Measurements from ENCODE around the gene EEF2. TPM values are rescaled to one million over a fixed set of nuclear protein-coding genes. Genes with fewer than 3 reads are reported as not detected.

EEF2 gene
- total RNA-seq, 4 donors from 2014 or later: 936 to 2,469 (median 1,635) TPM

DNA sequence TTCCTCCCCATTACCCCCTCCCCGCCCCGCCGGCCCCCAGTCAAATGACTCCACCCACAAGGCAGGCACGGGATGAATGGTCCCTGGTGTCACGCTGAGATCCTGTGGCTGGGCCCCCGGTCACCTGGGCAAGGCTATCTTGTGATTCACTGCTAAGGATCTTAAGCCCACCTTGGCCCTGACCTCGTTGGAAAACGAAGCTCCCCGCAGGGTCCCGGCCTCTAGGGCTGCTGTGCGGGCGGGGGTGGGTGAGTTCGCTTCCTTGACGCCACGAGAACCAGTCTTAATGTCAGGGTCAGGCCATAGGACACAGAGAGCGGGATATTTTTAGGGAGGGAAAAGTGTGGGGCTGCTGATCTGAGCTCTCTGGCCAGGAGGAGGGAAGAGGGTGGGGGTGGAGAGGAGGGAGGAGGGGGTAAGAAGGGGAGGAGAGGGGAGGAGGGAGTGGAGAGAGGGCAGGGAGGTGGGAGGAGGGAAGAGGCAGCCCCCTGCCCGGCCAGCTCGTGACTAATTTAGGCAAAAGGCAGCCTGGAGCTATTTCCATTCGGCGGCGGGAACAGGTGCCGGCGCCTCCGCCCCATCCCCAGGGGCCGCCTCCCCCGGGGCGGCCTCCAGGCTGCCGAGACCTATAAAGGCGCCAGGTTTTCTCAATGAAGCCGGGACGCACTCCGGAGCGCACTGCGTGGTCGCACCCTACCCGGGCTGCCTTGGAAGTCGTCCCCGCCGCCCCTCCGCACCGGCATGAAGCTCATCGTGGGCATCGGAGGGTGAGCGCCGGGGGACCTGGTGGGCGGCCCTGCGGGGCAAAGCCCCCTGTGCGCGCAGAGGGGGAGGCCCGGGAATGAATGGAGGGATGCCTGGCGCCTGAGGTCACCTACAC, 52.1 kb downstream of the EEF2 start, which contains the start of gene NMRK2:
Gene NMRK2, plus strand, starts transcription at position 139 of the 880 bp plus-strand sequence. Its CDS starts 603 bp downstream, at position 742.
- intact Hi-C loops (cut with DNase I; ENCODE audit: low total_unique reads): no loop called here
- H3K27me3 ChIP-seq: peaks cover 0 to 4% of the 10 kb centered on the region in 2 donors
- H3K4me3 ChIP-seq: no peak within 1 kb of the TSS
- no peaks in the 10 kb centered on the region for H3K36me3 ChIP-seq
- no peaks in the 10 kb centered on the region for H3K4me1 ChIP-seq
- no peaks in the 10 kb centered on the region for H3K9me3 ChIP-seq
- H3K27ac ChIP-seq: no peak within 1 kb of the TSS
- TF ChIP-seq, protein P1, sequence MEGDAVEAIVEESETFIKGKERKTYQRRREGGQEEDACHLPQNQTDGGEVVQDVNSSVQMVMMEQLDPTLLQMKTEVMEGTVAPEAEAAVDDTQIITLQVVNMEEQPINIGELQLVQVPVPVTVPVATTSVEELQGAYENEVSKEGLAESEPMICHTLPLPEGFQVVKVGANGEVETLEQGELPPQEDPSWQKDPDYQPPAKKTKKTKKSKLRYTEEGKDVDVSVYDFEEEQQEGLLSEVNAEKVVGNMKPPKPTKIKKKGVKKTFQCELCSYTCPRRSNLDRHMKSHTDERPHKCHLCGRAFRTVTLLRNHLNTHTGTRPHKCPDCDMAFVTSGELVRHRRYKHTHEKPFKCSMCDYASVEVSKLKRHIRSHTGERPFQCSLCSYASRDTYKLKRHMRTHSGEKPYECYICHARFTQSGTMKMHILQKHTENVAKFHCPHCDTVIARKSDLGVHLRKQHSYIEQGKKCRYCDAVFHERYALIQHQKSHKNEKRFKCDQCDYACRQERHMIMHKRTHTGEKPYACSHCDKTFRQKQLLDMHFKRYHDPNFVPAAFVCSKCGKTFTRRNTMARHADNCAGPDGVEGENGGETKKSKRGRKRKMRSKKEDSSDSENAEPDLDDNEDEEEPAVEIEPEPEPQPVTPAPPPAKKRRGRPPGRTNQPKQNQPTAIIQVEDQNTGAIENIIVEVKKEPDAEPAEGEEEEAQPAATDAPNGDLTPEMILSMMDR (IDR thresholded peaks at IDR 0.05): no peak
- no peak for TF ChIP-seq POLR2A (IDR thresholded peaks at IDR 0.05)
- DNase-seq: no peak

DNA sequence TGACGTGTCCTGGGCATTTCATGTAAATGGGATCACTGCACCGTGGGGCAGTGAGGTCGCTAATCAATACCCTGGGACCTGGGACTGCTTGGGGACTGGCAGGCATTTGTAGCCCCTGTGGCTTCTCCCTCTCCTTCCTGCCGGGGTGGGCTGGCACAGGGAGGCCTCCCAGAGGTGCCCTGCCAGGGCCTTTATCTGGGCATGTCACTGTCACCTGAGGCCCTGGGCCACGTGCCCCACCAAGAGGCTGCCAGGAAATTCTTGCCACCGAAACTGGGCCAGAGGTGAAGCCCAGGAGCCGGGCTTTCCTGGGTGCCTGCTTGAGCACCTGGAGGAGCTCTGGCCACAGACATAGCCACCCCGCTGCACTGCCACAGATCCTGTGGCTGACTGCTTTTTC, 54.2 kb downstream of the EEF2 start:
- no peaks in the 10 kb centered on the region for H3K9me3 ChIP-seq
- TF ChIP-seq, protein P1 (IDR thresholded peaks at IDR 0.05): no peak
- TF ChIP-seq POLR2A (IDR thresholded peaks at IDR 0.05): no peak
- no peaks in the 10 kb centered on the region for H3K36me3 ChIP-seq
- peaks cover 0 to 4% of the 10 kb centered on the region in 2 donors for H3K27me3 ChIP-seq
- H3K4me3 ChIP-seq: no peak overlapping the region
- no peaks in the 10 kb centered on the region for H3K4me1 ChIP-seq
- intact Hi-C loops (cut with DNase I; ENCODE audit: low total_unique reads): no loop called here
- DNase-seq: no peak
- H3K27ac ChIP-seq: no peak overlapping the region

MicroRNAs encoded within 50 kb of the gene (microRNA counts, 767-probe panel; counts per million panel counts)
- 0 counts per million in 2 donors for microRNA hsa-miR-637

Small RNAs within 50 kb of the gene (microRNA-seq; reads per million reads assigned to microRNA genes)
- not detected for gene MIR637 (ENCODE audit: borderline microRNAs expressed, borderline replicate concordance)

Small RNAs within 50 kb of the gene (small RNA-seq; reads per million reads assigned to genes)
- 2.4 reads per million, percentile 77 among the genes with 10 or more reads in this experiment for gene SNORD37

Other genes with a start within 250 kb of the EEF2 start
- gene APBA3, start 223.8 kb downstream of the EEF2 start, total RNA-seq: 10 to 100 TPM; 14.1 to 52.6 (median 27.4) TPM
- gene MRPL54, start 222.8 kb downstream of the EEF2 start, total RNA-seq: 100 to 1,000 TPM in 1 of 4 donors, 10 to 100 TPM in 3; 14.4 to 196 (median 40.0) TPM
- gene RAX2, start 213.2 kb downstream of the EEF2 start, total RNA-seq: 1 to 10 TPM in 1 of 4 donors, under 1 TPM in 1, not detected in 2; 0.14 to 4.3 TPM
- 10 to 100 TPM in 1 of 4 donors, 1 to 10 TPM in 2, not detected in 1; 1.0 to 11.2 (median 1.5) TPM for gene MATK, start 199.1 kb downstream of the EEF2 start, total RNA-seq
- gene ZFR2, start 116.4 kb downstream of the EEF2 start, total RNA-seq: not detected
- gene ATCAY, start 104.8 kb downstream of the EEF2 start, total RNA-seq: under 1 TPM in 1 of 4 donors, not detected in 3; 0.97 TPM
- gene NMRK2, start 52.4 kb downstream of the EEF2 start, total RNA-seq: under 1 TPM in 1 of 4 donors, not detected in 3; 0.67 TPM
- gene DAPK3, start 14.4 kb downstream of the EEF2 start, total RNA-seq: 100 to 1,000 TPM in 2 of 4 donors, 10 to 100 TPM in 1, 1 to 10 TPM in 1; 7.1 to 119 (median 91.9) TPM
- gene PIAS4, start 22.3 kb upstream of the EEF2 start, total RNA-seq: 10 to 100 TPM in 3 of 4 donors, 1 to 10 TPM in 1; 10.0 to 39.4 (median 23.4) TPM
- gene ZBTB7A, start 81.4 kb upstream of the EEF2 start, total RNA-seq: 10 to 100 TPM; 10.8 to 72.9 (median 14.1) TPM
- 100 to 1,000 TPM in 1 of 4 donors, 10 to 100 TPM in 2, 1 to 10 TPM in 1; 7.4 to 105 (median 82.4) TPM for gene MAP2K2, start 138.7 kb upstream of the EEF2 start, total RNA-seq
- gene CREB3L3, start 168.2 kb upstream of the EEF2 start, total RNA-seq: not detected
- gene SIRT6, start 197.1 kb upstream of the EEF2 start, total RNA-seq: 10 to 100 TPM in 3 of 4 donors, 1 to 10 TPM in 1; 1.3 to 23.2 (median 15.1) TPM
- gene ANKRD24, start 197.2 kb upstream of the EEF2 start, total RNA-seq: 1 to 10 TPM in 2 of 4 donors, under 1 TPM in 1, not detected in 1; 0.64 to 1.8 (median 1.2) TPM
- gene EBI3, start 244.1 kb upstream of the EEF2 start, total RNA-seq: 1 to 10 TPM in 3 of 4 donors, not detected in 1; 1.2 to 1.8 (median 1.5) TPM

All from uterus (tissue), 4 donors.